ENCODE data around the gene PAX1.

The PAX1 gene

GRCh38 chr20:21704408-21705385 lies 767 bp upstream of the PAX1 start:
- peaks cover 4% of the 10 kb centered on the region; the same call in 1 of the 2 replicates for H3K9me3 ChIP-seq (ENCODE audit: insufficient read depth, low read depth, low read length)
- peaks cover 100% of the 10 kb centered on the region for H3K27me3 ChIP-seq (ENCODE audit: insufficient read depth, low read length)
- H3K9ac ChIP-seq (ENCODE audit: low read depth, low read length) = no peak overlapping the region
- no peak overlapping the region for H3K4me3 ChIP-seq (ENCODE audit: low read length)
- H3K36me3 ChIP-seq (ENCODE audit: insufficient read depth, low read depth, low read length) = no peaks in the 10 kb centered on the region
- H3K4me1 ChIP-seq (ENCODE audit: insufficient read depth, low read length) = peaks cover 16% of the 10 kb centered on the region
- no peak overlapping the region for H3K27ac ChIP-seq (ENCODE audit: low read length)

DNA sequence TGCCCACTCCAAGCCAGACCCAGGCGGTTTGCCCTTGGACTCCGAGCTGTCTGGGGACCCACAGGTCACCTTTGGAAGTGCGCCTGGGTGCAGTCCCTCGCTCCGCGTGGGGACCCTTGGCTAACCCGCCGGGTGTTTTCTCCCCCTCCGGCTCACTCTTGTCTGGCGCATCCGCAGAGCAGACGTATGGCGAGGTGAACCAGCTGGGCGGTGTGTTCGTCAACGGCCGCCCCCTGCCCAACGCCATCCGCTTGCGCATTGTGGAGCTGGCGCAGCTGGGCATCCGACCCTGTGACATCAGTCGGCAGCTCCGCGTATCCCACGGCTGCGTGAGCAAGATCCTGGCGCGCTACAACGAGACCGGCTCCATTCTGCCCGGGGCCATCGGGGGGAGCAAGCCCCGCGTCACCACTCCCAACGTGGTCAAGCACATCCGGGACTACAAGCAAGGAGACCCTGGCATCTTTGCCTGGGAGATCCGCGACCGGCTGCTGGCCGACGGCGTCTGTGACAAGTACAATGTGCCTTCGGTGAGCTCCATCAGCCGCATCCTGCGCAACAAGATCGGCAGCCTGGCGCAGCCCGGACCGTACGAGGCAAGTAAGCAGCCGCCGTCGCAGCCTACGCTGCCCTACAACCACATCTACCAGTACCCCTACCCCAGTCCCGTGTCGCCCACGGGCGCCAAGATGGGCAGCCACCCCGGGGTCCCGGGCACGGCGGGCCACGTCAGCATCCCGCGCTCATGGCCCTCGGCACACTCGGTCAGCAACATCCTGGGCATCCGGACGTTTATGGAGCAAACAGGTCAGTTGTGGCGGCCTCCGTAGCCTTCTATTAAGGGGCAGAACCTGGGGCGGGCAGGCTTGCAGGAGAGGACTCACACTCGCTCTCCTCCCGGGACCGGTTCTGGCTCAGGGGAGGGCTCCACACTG lies 1.1 kb downstream of the PAX1 start:
- peak overlapping the region; percentile 45; the same call in 1 of the 2 replicates for H3K4me3 ChIP-seq (ENCODE audit: low read length)
- peaks cover 9% of the 10 kb centered on the region; the same call in 1 of the 2 replicates for H3K4me1 ChIP-seq (ENCODE audit: insufficient read depth, low read length)
- no peaks in the 10 kb centered on the region for H3K36me3 ChIP-seq (ENCODE audit: insufficient read depth, low read depth, low read length)
- H3K9ac ChIP-seq (ENCODE audit: low read depth, low read length) = no peak overlapping the region
- H3K9me3 ChIP-seq (ENCODE audit: insufficient read depth, low read depth, low read length) = peaks cover 4% of the 10 kb centered on the region; the same call in 1 of the 2 replicates
- no peak overlapping the region for H3K27ac ChIP-seq (ENCODE audit: low read length)
- H3K27me3 ChIP-seq (ENCODE audit: insufficient read depth, low read length) = peaks cover 100% of the 10 kb centered on the region

DNA sequence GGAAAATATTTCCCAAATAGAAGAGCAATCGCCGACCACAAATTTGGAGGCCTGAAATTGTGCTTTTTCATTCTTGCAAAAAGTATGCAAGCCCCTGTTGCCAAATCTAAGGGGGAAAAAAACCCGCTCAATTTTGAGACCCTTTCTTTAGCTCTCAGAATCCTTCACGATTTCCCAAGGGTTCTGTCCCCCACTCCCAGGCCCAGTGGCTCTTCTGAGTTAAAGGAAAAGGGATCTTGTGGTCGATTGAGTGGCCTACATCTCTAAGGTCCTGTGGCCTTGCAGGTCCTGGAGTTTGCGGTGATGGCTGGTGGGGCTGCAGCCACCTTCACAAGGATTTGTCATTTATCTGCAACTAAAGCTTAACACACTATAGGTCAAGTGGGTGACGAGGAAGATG lies 1.8 kb downstream of the PAX1 start:
- H3K27me3 ChIP-seq (ENCODE audit: insufficient read depth, low read length) = peaks cover 100% of the 10 kb centered on the region

DNA sequence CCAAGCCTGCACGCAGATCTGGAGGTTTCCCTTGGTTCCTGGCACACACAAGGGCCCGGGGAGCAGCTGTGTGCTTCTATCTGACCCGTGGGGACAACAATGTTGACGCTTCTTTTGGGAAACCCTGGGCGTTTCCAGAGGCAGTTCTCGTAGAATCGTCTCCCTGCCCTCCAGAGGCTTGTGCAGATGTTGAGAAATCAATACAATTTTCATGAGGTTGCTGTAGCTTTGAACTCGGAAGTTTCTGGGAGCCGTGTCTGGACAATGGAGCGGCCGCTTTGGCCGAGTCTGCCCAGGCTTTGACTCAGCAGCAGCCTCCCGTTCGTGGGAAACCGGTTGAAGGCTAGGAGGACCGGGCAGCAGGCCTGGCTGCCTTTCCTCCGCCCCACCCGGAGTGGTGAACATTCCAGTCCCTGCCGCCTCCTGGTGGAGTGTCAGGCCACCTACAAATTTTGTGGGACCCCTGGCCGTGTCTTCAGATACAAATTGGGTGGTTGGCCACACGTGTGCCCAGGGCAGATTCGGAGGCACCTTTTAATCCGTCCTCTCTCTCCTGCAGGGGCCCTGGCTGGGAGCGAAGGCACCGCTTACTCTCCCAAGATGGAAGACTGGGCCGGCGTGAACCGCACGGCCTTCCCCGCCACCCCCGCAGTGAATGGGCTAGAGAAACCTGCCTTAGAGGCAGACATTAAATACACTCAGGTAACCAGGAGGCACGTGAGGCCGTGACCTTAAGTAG lies 2.7 kb downstream of the PAX1 start:
- Histone ChIP-seq H3K4me3 (ENCODE audit: low read length) (no peak overlapping the region), H3K27ac (ENCODE audit: low read length) (no peak overlapping the region), H3K9me3 (ENCODE audit: insufficient read depth, low read depth, low read length) (peaks cover 4% of the 10 kb centered on the region; the same call in 1 of the 2 replicates), H3K9ac (ENCODE audit: low read depth, low read length) (no peak overlapping the region), H3K27me3 (ENCODE audit: insufficient read depth, low read length) (peaks cover 100% of the 10 kb centered on the region), H3K36me3 (ENCODE audit: insufficient read depth, low read depth, low read length) (no peaks in the 10 kb centered on the region), H3K4me1 (ENCODE audit: insufficient read depth, low read length) (no peaks in the 10 kb centered on the region)

More for the DNA sequence above, 1.8 kb downstream of the PAX1 start:
- peaks cover 5% of the 10 kb centered on the region; the same call in 1 of the 2 replicates for H3K4me1 ChIP-seq (ENCODE audit: insufficient read depth, low read length)
- H3K4me3 ChIP-seq (ENCODE audit: low read length) = no peak overlapping the region
- H3K36me3 ChIP-seq (ENCODE audit: insufficient read depth, low read depth, low read length) = no peaks in the 10 kb centered on the region
- H3K9me3 ChIP-seq (ENCODE audit: insufficient read depth, low read depth, low read length) = peaks cover 4% of the 10 kb centered on the region; the same call in 1 of the 2 replicates
- no peak overlapping the region for H3K27ac ChIP-seq (ENCODE audit: low read length)
- H3K9ac ChIP-seq (ENCODE audit: low read depth, low read length) = no peak overlapping the region

DNA sequence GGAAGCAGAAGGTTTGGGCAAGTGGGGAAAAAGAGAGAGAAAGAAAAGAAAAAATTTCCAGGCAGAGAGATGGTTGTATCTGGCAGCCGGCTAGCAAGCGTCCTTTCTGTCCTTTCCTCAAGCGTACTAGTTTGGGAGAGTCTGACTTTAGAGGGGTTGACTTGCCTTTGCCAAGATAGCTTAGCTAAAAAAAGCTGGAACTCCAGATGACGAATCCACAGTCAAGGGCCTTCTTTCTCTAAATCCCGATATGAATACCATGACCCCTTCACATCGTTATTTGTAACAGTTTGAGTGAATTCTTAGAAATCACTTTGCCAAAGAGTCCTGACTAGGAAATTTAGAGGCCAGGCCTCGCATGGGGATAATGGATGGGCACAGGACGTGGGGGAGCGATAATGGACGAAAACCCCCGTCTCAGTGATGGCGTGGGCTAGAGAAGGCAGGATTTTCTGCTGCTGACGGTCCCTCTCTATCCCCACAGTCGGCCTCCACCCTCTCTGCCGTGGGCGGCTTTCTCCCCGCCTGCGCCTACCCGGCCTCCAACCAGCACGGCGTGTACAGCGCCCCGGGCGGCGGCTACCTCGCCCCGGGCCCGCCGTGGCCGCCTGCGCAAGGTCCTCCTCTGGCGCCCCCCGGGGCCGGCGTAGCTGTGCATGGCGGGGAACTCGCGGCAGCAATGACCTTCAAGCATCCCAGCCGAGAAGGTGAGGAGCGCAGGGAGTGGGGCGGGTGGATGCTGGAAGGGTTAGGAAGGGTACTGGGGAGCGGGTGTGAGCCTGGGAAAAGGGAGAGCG lies 3.5 kb downstream of the PAX1 start:
- no peak overlapping the region for H3K9ac ChIP-seq (ENCODE audit: low read depth, low read length)
- no peak overlapping the region for H3K27ac ChIP-seq (ENCODE audit: low read length)
- H3K36me3 ChIP-seq (ENCODE audit: insufficient read depth, low read depth, low read length) = no peaks in the 10 kb centered on the region
- H3K27me3 ChIP-seq (ENCODE audit: insufficient read depth, low read length) = peaks cover 100% of the 10 kb centered on the region
- H3K4me3 ChIP-seq (ENCODE audit: low read length) = no peak overlapping the region
- H3K4me1 ChIP-seq (ENCODE audit: insufficient read depth, low read length) = no peaks in the 10 kb centered on the region
- peaks cover 4% of the 10 kb centered on the region; the same call in 1 of the 2 replicates for H3K9me3 ChIP-seq (ENCODE audit: insufficient read depth, low read depth, low read length)

DNA sequence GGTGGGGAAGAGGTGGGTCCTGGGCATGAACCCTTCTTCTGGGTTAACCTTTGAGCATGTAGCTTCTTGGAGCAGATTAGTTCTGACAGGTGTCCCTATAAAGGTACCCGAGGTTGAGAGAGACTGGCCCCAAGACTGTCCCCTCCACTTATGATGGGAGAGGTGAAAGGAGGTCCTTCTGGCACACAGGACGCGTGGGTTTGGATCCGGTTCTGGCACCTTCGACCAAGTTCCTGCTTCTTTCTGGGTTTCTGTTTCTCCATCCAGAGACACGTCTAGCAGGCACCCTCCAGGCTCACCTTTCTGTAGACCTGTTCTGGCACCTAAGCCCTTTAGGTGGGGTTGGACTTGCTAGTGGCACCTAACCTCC lies 4.1 kb downstream of the PAX1 start:
- Histone ChIP-seq H3K4me1 (ENCODE audit: insufficient read depth, low read length) (no peaks in the 10 kb centered on the region), H3K36me3 (ENCODE audit: insufficient read depth, low read depth, low read length) (no peaks in the 10 kb centered on the region), H3K4me3 (ENCODE audit: low read length) (no peak overlapping the region), H3K9me3 (ENCODE audit: insufficient read depth, low read depth, low read length) (peaks cover 4% of the 10 kb centered on the region; the same call in 1 of the 2 replicates), H3K27ac (ENCODE audit: low read length) (no peak overlapping the region), H3K9ac (ENCODE audit: low read depth, low read length) (no peak overlapping the region), H3K27me3 (ENCODE audit: insufficient read depth, low read length) (peaks cover 100% of the 10 kb centered on the region)

GRCh38 chr20:21710341-21710740 lies 4.9 kb downstream of the PAX1 start:
- peaks cover 4% of the 10 kb centered on the region; the same call in 1 of the 2 replicates for H3K9me3 ChIP-seq (ENCODE audit: insufficient read depth, low read depth, low read length)
- no peaks in the 10 kb centered on the region for H3K4me1 ChIP-seq (ENCODE audit: insufficient read depth, low read length)
- H3K27ac ChIP-seq (ENCODE audit: low read length) = no peak overlapping the region
- H3K27me3 ChIP-seq (ENCODE audit: insufficient read depth, low read length) = peaks cover 100% of the 10 kb centered on the region
- no peak overlapping the region for H3K9ac ChIP-seq (ENCODE audit: low read depth, low read length)
- H3K4me3 ChIP-seq (ENCODE audit: low read length) = no peak overlapping the region
- no peaks in the 10 kb centered on the region for H3K36me3 ChIP-seq (ENCODE audit: insufficient read depth, low read depth, low read length)

DNA sequence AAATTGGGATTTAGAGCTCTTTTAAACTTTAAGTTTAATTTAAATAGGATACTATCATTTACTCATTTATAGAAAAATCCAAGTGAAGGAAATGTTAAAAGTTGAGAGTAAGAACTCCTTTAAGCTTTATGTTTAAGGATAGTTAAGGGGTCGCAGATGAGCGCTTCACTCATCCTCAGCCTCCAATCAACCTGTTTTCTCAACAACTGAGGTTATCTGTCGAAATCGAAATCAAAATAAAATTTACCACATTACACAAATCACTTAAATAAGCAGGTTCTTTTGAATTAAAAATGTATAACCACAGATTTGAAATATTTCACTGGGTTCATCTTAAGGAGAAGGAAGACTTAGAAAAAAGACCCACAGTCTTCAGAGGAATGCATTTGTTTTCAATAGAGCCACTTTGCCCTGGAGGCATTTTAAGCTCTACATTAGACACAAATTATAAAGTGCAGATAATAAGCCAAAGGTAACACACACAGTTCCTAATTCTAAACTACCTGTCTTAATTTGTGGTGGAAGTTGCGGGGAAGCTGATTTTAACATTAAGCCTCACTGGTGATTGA lies 5.5 kb downstream of the PAX1 start:
- Histone ChIP-seq H3K9ac (ENCODE audit: low read depth, low read length) (no peak overlapping the region), H3K27ac (ENCODE audit: low read length) (no peak overlapping the region), H3K27me3 (ENCODE audit: insufficient read depth, low read length) (peaks cover 100% of the 10 kb centered on the region), H3K4me1 (ENCODE audit: insufficient read depth, low read length) (peaks cover 4% of the 10 kb centered on the region; the same call in 1 of the 2 replicates), H3K9me3 (ENCODE audit: insufficient read depth, low read depth, low read length) (peaks cover 4% of the 10 kb centered on the region; the same call in 1 of the 2 replicates), H3K36me3 (ENCODE audit: insufficient read depth, low read depth, low read length) (no peaks in the 10 kb centered on the region), H3K4me3 (ENCODE audit: low read length) (no peak overlapping the region)

DNA sequence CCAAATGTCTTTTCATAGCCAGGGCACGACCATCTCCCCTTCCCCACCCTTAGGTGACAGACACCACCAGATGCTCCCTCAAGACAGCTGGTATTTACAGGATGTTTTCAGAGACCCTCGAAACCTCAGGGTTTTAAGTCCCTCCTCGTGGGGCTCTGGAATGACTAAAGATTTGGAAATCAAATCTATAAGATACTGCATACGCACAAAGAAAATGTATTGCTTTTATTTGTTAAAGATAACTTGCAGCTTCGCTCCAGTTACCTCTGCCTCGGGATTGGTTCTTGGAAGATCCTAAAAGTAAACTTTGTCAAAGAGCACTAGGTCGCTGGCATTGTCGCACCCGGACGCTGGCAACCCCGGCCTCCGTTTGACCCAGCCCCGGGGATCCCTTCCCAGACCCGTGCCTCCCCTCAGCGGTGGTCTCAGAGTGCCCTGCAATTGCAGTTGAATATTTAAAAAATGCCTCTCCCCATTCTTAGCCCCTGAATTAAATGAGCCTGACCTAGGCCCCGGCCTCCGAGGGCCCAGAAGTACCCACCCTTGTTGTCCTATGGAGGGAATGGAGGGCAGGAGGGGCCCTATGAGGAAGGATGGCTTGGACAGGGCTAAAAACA lies 7.1 kb downstream of the PAX1 start:
- H3K9ac ChIP-seq (ENCODE audit: low read depth, low read length) = no peak overlapping the region
- peaks cover 4% of the 10 kb centered on the region; the same call in 1 of the 2 replicates for H3K4me1 ChIP-seq (ENCODE audit: insufficient read depth, low read length)
- no peak overlapping the region for H3K4me3 ChIP-seq (ENCODE audit: low read length)
- H3K9me3 ChIP-seq (ENCODE audit: insufficient read depth, low read depth, low read length) = peaks cover under 1% of the 10 kb centered on the region; the same call in 1 of the 2 replicates
- no peaks in the 10 kb centered on the region for H3K36me3 ChIP-seq (ENCODE audit: insufficient read depth, low read depth, low read length)
- no peak overlapping the region for H3K27ac ChIP-seq (ENCODE audit: low read length)
- peaks cover 100% of the 10 kb centered on the region for H3K27me3 ChIP-seq (ENCODE audit: insufficient read depth, low read length)

- Histone ChIP-seq H3K36me3 (ENCODE audit: insufficient read depth, low read depth, low read length) (no peaks in the 10 kb centered on the region), H3K27me3 (ENCODE audit: insufficient read depth, low read length) (peaks cover 100% of the 10 kb centered on the region), H3K4me3 (ENCODE audit: low read length) (peak overlapping the region; percentile 57)
Observed at GRCh38 chr20:21713470-21713869, 8.0 kb downstream of the PAX1 start.

More at GRCh38 chr20:21713470-21713869, 8.0 kb downstream of the PAX1 start:
- H3K9me3 ChIP-seq (ENCODE audit: insufficient read depth, low read depth, low read length) = no peaks in the 10 kb centered on the region; the same call in 1 of the 2 replicates
- H3K27ac ChIP-seq (ENCODE audit: low read length) = no peak overlapping the region
- peaks cover 4% of the 10 kb centered on the region; the same call in 1 of the 2 replicates for H3K4me1 ChIP-seq (ENCODE audit: insufficient read depth, low read length)
- no peak overlapping the region for H3K9ac ChIP-seq (ENCODE audit: low read depth, low read length)
